ENCODE measurements around the gene DPEP3. TPM values are rescaled to one million over a fixed set of nuclear protein-coding genes. Genes with fewer than 3 reads are reported as not detected.
"Not testable (repeated sequence)": the region's sequence is repeated elsewhere in the genome, so short reads cannot be mapped to it uniquely, and the experiment has no call there.

The DPEP3 gene
- total and polyA plus RNA-seq, 4 donors, result 0.16 to 0.51 (median 0.40) TPM; not detected in 1

- DNase-seq; H3K27ac ChIP-seq (ENCODE audit: low read depth in 1 of 2, low read length in 1 of 2): not testable (repeated sequence)
These were observed 18.0 kb upstream of the DPEP3 start for GRCh38 chr16:67998231-67998778.

GRCh38 chr16:67996666-67997065, 16.4 kb upstream of the DPEP3 start:
- peaks cover 0 to 11% (median 0%) of the 10 kb centered on the region in 5 donors for H3K4me1 ChIP-seq (ENCODE audit: control insufficient read depth in 5 of 5, insufficient read depth in 5 of 5, low read length in 5 of 5)
- no peak overlapping the region for H3K27ac ChIP-seq (ENCODE audit: low read depth in 1 of 2, low read length in 1 of 2)
- no peaks in the 10 kb centered on the region for H3K36me3 ChIP-seq (ENCODE audit: control insufficient read depth in 4 of 4, insufficient read depth in 4 of 4, low read length in 4 of 4)
- no peaks in the 10 kb centered on the region for H3K27me3 ChIP-seq (ENCODE audit: control insufficient read depth in 3 of 3, insufficient read depth in 3 of 3, low read length in 2 of 3)
- no peak overlapping the region for H3K4me3 ChIP-seq
- WGBS, 2 donors, result 95 to 99% methylated on average over 5 of the region's 5 CpGs
- no peak for ATAC-seq (ENCODE audit: insufficient read depth, low FRiP score)
- no peak for DNase-seq
- H3K9ac ChIP-seq (ENCODE audit: insufficient read depth in 1 of 2, low read length in 2 of 2), result no peak overlapping the region
- no peak for TF ChIP-seq CTCF (IDR thresholded peaks at IDR 0.05; ENCODE audit: control extremely low read depth, extremely low read depth)
- no peaks in the 10 kb centered on the region for H3K9me3 ChIP-seq (ENCODE audit: control insufficient read depth in 4 of 4, insufficient read depth in 3 of 4, low read length in 3 of 4)

More at GRCh38 chr16:67998231-67998778, 18.0 kb upstream of the DPEP3 start:
- ATAC-seq (ENCODE audit: insufficient read depth, low FRiP score); H3K4me1 ChIP-seq (ENCODE audit: control insufficient read depth in 5 of 5, insufficient read depth in 5 of 5, low read length in 5 of 5); H3K9ac ChIP-seq (ENCODE audit: insufficient read depth in 1 of 2, low read length in 2 of 2); H3K36me3 ChIP-seq (ENCODE audit: control insufficient read depth in 4 of 4, insufficient read depth in 4 of 4, low read length in 4 of 4); H3K27me3 ChIP-seq (ENCODE audit: control insufficient read depth in 3 of 3, insufficient read depth in 3 of 3, low read length in 2 of 3); H3K4me3 ChIP-seq; H3K9me3 ChIP-seq (ENCODE audit: control insufficient read depth in 4 of 4, insufficient read depth in 3 of 4, low read length in 3 of 4): not testable (repeated sequence)
- WGBS, 2 donors, result 93 to 97% methylated on average over 36 of the region's 36 CpGs

GRCh38 chr16:67995423-67995822, 15.1 kb upstream of the DPEP3 start:
- Histone ChIP-seq H3K4me1 (ENCODE audit: control insufficient read depth in 5 of 5, insufficient read depth in 5 of 5, low read length in 5 of 5) (peaks cover 0 to 11% (median 0%) of the 10 kb centered on the region in 5 donors), H3K36me3 (ENCODE audit: control insufficient read depth in 4 of 4, insufficient read depth in 4 of 4, low read length in 4 of 4) (no peaks in the 10 kb centered on the region), H3K27me3 (ENCODE audit: control insufficient read depth in 3 of 3, insufficient read depth in 3 of 3, low read length in 2 of 3) (no peaks in the 10 kb centered on the region), H3K4me3 (no peak overlapping the region), H3K27ac (ENCODE audit: low read depth in 1 of 2, low read length in 1 of 2) (peak overlapping the region in 1 of 2 donors; percentile 6), H3K9me3 (ENCODE audit: control insufficient read depth in 4 of 4, insufficient read depth in 3 of 4, low read length in 3 of 4) (no peaks in the 10 kb centered on the region), H3K9ac (ENCODE audit: insufficient read depth in 1 of 2, low read length in 2 of 2) (no peak overlapping the region)
- DNase-seq, result no peak
- 65 to 66% methylated on average over 5 of the region's 5 CpGs for WGBS, 2 donors
- no peak for TF ChIP-seq CTCF (IDR thresholded peaks at IDR 0.05; ENCODE audit: control extremely low read depth, extremely low read depth)
- ATAC-seq (ENCODE audit: insufficient read depth, low FRiP score), result no peak

GRCh38 chr16:67994040-67994408, 13.7 kb upstream of the DPEP3 start:
- not testable (repeated sequence) for H3K27me3 ChIP-seq (ENCODE audit: control insufficient read depth in 3 of 3, insufficient read depth in 3 of 3, low read length in 2 of 3); ATAC-seq (ENCODE audit: insufficient read depth, low FRiP score); H3K4me3 ChIP-seq; H3K4me1 ChIP-seq (ENCODE audit: control insufficient read depth in 5 of 5, insufficient read depth in 5 of 5, low read length in 5 of 5); H3K9ac ChIP-seq (ENCODE audit: insufficient read depth in 1 of 2, low read length in 2 of 2); H3K36me3 ChIP-seq (ENCODE audit: control insufficient read depth in 4 of 4, insufficient read depth in 4 of 4, low read length in 4 of 4); DNase-seq; H3K9me3 ChIP-seq (ENCODE audit: control insufficient read depth in 4 of 4, insufficient read depth in 3 of 4, low read length in 3 of 4)
- peak overlapping the region in 1 of 2 donors; percentile 67 for H3K27ac ChIP-seq (ENCODE audit: low read depth in 1 of 2, low read length in 1 of 2)
- WGBS, 2 donors, result 7 to 41% methylated on average over 4 to 5 of the region's 6 CpGs

Measured in lung (tissue), 12 donors.